Breast epithelium (tissue), 3 donors: ENCODE measurements around the gene SURF6.

Experiments
- CTCF ChIP-seq, 3 donors: fragments of 450-650 bp; IDR thresholded peaks; one replicate each; pipeline ENCODE4 v1.5.1; 2016 to 2017; ENCODE audit warnings: antibody characterized with exemption in 3 of 3, mild to moderate bottlenecking in 3 of 3, moderate library complexity in 3 of 3
- POLR2AphosphoS5 ChIP-seq, 3 donors: sonication (generic); formaldehyde crosslinking; IDR thresholded peaks; one replicate each; pipeline ENCODE4 v1.6.1; 2017; ENCODE audit warnings: antibody characterized with exemption in 3 of 3

- TF ChIP-seq CTCF (IDR thresholded peaks at IDR 0.05), result no peak
- no peak for TF ChIP-seq POLR2AphosphoS5 (IDR thresholded peaks at IDR 0.05)
Measured at GRCh38 chr9:133286523-133286922, 49.5 kb downstream of the SURF6 start.
